HG03108 (cell line): Measurements from ENCODE around the gene EDIL3.
A peak's percentile ranks its signal among the peaks of the same experiment; 100 is the strongest.

Experiments
- ATAC-seq: cut with Tn5 transposase; IDR thresholded peaks from one replicate; pipeline ENCODE4 v1.9.1; 2021; ENCODE audit warnings: moderate library complexity; ENCODE audit not compliant: unreplicated experiment

The EDIL3 gene

GRCh38 chr5:84260939-84261338 lies 123.7 kb downstream of the EDIL3 start:
- ATAC-seq = no peak

DNA sequence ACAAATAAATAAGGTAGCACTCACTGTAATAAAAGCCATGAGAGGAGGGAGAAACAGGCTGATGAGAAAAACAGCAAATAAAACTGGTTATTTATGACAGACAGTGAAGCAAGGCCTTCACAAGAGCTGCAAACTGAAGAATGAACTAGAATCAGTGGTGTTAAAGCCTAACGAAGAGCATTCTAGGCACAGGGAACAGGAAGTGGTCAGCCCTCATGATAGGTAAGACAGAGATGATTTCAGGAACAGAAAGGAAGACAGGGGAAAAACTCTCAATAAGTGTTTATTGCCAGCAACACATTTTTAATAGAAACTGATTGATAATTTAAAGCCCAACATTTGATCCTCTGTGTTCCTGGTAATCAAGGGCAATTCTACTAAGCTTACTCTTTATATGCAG lies 124.5 kb downstream of the EDIL3 start:
- peak; percentile 63 for ATAC-seq

GRCh38 chr5:84259283-84260045 lies 125.2 kb downstream of the EDIL3 start:
- ATAC-seq = no peak

DNA sequence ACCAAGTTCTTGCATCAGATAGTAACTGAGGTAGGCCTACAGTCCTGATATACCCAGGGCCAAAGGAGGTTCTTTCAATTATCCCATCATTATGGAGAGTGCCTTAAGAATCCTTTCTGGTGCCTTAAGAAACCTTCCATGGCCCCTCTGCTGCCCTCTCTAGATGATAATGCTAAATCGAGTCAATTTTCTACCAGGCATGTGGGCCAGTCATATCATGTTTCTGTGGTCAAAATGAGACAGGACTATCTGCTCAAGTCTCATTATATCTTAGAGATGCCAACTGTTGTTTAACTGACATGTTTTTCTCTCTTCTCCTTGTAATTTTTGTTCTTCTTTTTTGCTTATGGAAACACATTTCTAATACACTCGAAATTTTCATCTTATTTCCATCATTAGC lies 127.6 kb downstream of the EDIL3 start:
- no peak for ATAC-seq

GRCh38 chr5:84255315-84255714 lies 129.4 kb downstream of the EDIL3 start:
- no peak for ATAC-seq

- no peak for ATAC-seq
Measured at GRCh38 chr5:84253946-84254345, 130.7 kb downstream of the EDIL3 start.

- no peak for ATAC-seq
Measured at GRCh38 chr5:84251503-84251902, 133.2 kb downstream of the EDIL3 start.

DNA sequence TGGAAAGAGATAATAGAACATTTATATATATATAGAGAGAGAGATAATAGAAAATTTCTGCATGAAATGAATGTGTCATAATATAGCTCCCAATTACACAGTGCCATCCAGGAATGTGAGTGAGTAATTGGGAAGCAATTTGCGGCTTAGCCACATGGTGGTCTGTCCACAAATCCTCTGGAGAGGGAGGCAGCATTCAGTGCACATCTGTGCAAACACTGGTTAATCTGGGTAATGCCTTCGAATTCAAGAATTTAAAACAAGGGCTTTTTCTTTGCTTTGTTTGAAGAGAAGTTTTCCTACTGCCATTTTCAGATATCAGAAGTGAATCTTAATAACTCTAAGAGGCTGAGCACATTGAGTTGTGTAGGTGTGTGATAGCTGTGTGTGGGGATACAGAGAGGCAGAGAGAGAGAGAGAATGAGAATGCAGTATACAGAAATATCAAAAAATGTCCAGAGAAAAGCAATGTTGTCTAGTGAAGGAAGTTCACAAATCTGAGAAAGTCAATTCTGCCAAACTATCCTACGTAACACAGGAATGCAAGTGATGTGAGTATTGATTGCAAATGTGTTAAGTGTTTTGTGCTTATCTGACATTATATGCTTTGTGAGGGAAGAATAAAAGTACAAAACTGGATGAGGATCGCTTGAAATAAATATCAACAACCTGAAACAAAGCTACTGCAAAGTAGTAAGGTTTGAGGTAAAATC lies 134.6 kb downstream of the EDIL3 start:
- ATAC-seq = no peak

DNA sequence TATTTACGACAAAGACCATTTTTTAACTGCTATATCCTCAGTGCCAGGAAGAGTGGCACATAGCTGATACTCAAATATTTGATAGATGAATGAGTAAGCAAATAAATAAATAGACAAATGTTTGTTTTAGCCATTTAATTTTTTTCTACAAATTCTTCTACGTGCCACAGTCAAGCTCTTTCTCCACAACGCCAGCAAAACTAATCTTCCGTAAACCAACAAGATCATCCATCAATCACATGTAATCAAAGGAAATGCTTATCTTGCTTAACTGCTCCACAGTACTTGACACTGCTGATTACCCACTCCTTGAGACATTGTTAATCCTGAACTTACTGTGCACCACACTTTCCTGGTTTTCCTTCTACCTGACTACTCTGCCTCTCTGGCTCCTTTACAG lies 136.7 kb downstream of the EDIL3 start:
- no peak for ATAC-seq

GRCh38 chr5:84242286-84242685 lies 142.4 kb downstream of the EDIL3 start:
- ATAC-seq = no peak

DNA sequence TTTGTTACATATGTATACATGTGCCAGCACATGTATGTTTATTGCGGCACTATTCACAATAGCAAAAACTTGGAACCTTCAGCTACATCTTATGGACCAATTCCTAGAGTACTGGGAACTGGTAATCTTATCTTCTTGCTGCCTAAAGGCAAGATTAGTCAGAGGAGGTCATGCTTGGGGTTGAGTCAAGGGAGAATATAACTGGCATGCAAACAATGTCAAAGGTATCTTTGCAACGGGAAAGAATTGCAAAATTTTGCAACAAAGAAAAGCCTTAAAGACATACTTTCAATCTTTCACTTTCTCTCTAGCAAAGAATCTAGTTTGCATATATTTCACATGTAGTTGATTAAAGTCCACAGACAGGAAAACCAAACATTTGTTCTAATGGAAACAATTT lies 145.2 kb downstream of the EDIL3 start:
- ATAC-seq = no peak

GRCh38 chr5:84237126-84237525 lies 147.6 kb downstream of the EDIL3 start:
- no peak for ATAC-seq

- no peak for ATAC-seq
Measured at GRCh38 chr5:84231433-84231832, 153.2 kb downstream of the EDIL3 start.

GRCh38 chr5:84229045-84229444 lies 155.6 kb downstream of the EDIL3 start:
- no peak for ATAC-seq

GRCh38 chr5:84228266-84228665 lies 156.4 kb downstream of the EDIL3 start:
- ATAC-seq = no peak

GRCh38 chr5:84227236-84227635 lies 157.4 kb downstream of the EDIL3 start:
- no peak for ATAC-seq

- no peak for ATAC-seq
Measured at GRCh38 chr5:84218546-84218945, 166.1 kb downstream of the EDIL3 start.

DNA sequence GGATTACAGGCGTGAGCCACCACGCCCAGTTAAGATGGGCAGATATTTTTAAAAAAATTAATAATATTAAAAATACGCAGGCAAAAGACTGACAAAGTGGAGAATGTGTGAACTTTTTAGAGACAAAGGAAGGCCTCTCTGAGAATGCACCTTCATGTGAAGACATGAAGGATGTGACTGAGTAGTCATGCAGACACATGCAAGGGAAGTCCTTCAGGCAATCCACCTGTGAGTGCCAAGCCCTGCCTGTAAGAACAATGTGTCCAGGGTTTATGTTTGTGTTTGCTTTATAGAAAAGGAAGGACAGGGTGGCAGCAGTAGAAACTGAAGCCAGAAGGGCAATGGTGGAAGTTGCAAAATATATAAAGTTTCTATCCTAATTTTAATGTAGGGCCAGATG lies 169.2 kb downstream of the EDIL3 start:
- ATAC-seq = no peak

DNA sequence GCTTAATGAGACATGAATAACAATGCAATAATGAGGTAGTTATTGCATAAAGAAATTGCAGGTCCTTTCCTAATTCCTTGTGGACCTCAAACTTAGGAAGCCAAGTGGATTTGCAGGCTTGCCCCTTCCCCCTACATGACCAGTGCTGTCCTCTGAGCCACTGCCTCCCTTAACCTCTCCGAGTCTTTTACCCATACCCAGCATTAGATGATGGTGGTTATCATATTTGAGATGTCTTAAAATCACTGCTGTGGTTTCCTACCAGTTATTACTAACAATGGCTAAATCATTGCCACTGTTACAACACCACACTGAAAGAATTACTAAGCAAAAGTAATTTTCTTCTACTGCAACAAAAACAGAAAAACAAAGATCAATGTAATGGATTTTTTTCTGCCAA lies 170.8 kb downstream of the EDIL3 start:
- no peak for ATAC-seq

GRCh38 chr5:84213212-84213611 lies 171.5 kb downstream of the EDIL3 start:
- ATAC-seq = no peak

- no peak for ATAC-seq
Measured at GRCh38 chr5:84204772-84205171, 179.9 kb downstream of the EDIL3 start.

DNA sequence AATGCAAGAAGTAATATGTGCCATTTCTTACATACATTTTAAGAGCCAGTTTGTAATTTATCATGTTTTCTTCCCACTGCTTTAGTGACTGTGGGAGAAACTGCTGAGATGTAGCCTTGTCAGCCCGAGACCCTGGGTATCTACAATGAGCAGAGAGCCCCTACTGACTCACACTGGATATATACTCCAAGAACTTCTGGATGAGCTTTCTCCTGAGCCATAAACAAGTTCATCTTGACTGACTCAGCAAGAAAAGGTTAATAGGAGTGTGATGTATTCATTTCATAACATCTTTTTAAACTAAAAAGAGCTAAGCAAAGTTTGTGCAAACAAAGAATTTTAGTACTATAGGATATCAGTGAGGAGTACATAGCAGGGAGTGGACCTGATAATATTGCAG lies 182.5 kb downstream of the EDIL3 start:
- ATAC-seq = no peak

GRCh38 chr5:84197538-84197937 lies 187.1 kb downstream of the EDIL3 start:
- ATAC-seq = no peak
